Sciatic nerve (tissue), 2 donors: ENCODE measurements around the gene TYK2. TPM values are rescaled to one million over a fixed set of nuclear protein-coding genes. Genes with fewer than 3 reads are reported as not detected.
"Not testable (repeated sequence)": the region's sequence is repeated elsewhere in the genome, so short reads cannot be mapped to it uniquely, and the experiment has no call there.

Experiments
- ATAC-seq: fragments of 200-7000 bp; cut with Tn5 transposase; one replicate; pipeline ENCODE4 v1.9.1; 2020; ENCODE audit warnings: mild to moderate bottlenecking, moderate library complexity
- DNase-seq: peaks from one replicate; pipeline ENCODE4 v3.0.0-alpha.2; 2020; ENCODE audit warnings: low spot score
- intact Hi-C: fragments of 100-400 bp; cut with DNase I; formaldehyde crosslinking; loops from one replicate; pipeline ENCODE4 v1.14.2; 2022
- total RNA-seq: library from RNA; stranded (reverse); fragmentation: NEBNext Ultra II Directional; extraction: Animal tissue kit (Norgen Biotek cat#: 25700); gene quantifications from one replicate; pipeline ENCODE4 v1.2.1, GENCODE V29; 2021
- donor health status: DM: no; HTN: no; CAD: no.
- donor health status: DM: no; HTN: no; CAD: no.

Gene TYK2
- total RNA-seq, 1 donor from 2014 or later, result 128 TPM

GRCh38 chr19:10390652-10391286 is 10.4 kb upstream of the TYK2 start:
- ATAC-seq (peak; percentile 71), DNase-seq (peak; percentile 81)
- intact Hi-C loops, result loop anchor here (5.0 to 10.0 kb wide), 2 partner anchors 123 to 466 kb away; no protein-coding TSS in a partner anchor

GRCh38 chr19:10389863-10390262 is 9.5 kb upstream of the TYK2 start:
- no peak for ATAC-seq
- intact Hi-C loops, result loop anchor here (5.0 to 10.0 kb wide), 2 partner anchors 123 to 465 kb away; no protein-coding TSS in a partner anchor
- no peak for DNase-seq

DNA sequence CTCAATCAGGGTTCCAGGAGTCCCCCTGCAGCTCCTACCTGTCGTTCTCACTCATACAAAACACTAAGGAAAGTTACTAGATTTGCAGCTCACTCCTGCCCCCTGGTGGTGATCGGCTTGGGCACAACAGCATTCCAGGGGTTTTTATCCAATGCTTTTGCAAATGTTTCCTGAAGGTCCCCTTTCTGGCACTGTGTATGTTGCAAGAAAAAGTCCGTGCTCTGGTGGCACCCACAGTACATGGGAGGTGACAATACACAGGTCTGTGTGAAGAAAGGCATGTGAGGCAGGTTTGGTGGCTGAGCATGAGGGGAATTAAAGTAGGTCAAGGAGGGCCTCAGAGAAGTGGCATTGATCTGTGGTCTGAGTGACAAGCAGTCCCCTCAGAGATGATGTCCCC is 8.6 kb upstream of the TYK2 start:
- intact Hi-C loops, result no loop called here
- DNase-seq, result peak; percentile 95
- peak; percentile 81 for ATAC-seq

DNA sequence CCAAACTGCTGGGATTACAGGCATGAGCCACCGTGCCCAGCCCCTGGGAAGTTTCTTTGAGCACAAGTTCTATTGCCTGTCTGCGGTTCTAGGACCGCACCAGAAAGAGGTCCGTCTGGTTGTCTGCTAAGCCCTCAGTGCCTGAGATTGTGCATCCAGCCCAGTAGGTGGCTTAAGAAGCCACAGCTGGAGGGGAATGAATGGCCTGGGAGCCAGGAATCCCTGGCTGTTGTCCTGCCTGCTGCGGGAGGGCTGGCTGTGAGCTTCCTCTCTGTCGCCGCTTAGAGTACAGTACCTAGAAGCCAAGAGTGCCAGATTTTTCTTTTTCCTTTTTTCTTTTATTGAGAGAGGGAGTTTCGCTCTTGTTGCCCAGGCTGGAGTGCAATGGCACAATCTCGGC is 4.2 kb upstream of the TYK2 start:
- intact Hi-C loops, result no loop called here
- no peak for ATAC-seq
- no peak for DNase-seq

DNA sequence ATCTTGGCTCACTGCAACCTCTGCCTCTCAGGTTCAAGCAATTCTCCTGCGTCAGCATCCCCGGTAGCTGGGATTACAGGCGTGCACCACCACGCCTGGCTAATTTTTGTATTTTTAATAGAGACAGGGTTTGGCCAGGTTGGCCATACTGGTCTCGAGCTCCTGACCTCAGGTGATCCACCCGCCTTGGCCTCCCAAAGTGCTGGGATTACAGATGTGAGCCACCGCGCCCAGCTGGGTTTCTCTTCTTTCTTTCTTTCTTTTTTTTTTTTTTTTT is 2.8 kb upstream of the TYK2 start:
- ATAC-seq, intact Hi-C loops, DNase-seq: not testable (repeated sequence)

DNA sequence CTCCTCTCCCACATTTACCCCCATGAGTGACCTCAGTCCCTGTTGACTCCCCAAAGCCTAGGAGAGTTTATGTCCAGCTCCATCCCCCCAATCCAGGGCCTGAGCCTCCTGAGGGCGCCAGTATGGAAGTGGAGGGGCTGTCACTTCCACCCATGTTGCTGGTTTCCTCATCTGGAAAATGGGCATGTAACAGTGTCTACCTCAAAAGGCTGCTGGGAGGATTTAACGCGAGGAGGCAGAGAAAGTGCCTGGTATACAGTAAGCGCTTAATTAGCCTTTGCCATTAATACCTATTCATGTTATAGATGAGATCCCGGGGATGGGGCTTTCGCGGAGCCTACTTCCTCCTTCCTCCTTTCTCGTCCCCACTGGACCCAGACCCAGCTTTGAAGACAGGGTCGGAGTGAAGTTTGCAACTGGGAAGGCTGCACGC is 476 bp downstream of the TYK2 start:
- intact Hi-C loops, result no loop called here
- DNase-seq (no peak), ATAC-seq (no peak)

GRCh38 chr19:10378124-10378523 is 2.2 kb downstream of the TYK2 start:
- ATAC-seq, result no peak
- intact Hi-C loops, result no loop called here

GRCh38 chr19:10377140-10377640 is 3.2 kb downstream of the TYK2 start:
- ATAC-seq, DNase-seq, intact Hi-C loops: not testable (repeated sequence)

More at GRCh38 chr19:10378124-10378523, 2.2 kb downstream of the TYK2 start:
- DNase-seq, result no peak

GRCh38 chr19:10374931-10375330 is 5.4 kb downstream of the TYK2 start:
- ATAC-seq (no peak), DNase-seq (no peak)
- intact Hi-C loops, result no loop called here

- ATAC-seq (no peak), DNase-seq (no peak)
- intact Hi-C loops, result no loop called here
These were observed 7.7 kb downstream of the TYK2 start for GRCh38 chr19:10372690-10373089.

- DNase-seq, result no peak
- intact Hi-C loops, result no loop called here
- ATAC-seq, result no peak
These were observed 12.1 kb downstream of the TYK2 start for GRCh38 chr19:10368101-10368803.

GRCh38 chr19:10366950-10367512 is 13.3 kb downstream of the TYK2 start:
- intact Hi-C loops, ATAC-seq: not testable (repeated sequence)

GRCh38 chr19:10365518-10365917 is 14.9 kb downstream of the TYK2 start:
- intact Hi-C loops, result no loop called here
- DNase-seq (no peak), ATAC-seq (no peak)

More at GRCh38 chr19:10366950-10367512, 13.3 kb downstream of the TYK2 start:
- DNase-seq, result not testable (repeated sequence)

GRCh38 chr19:10364644-10365043 is 15.7 kb downstream of the TYK2 start:
- DNase-seq (no peak), ATAC-seq (no peak)
- intact Hi-C loops, result no loop called here

GRCh38 chr19:10363789-10364281 is 16.5 kb downstream of the TYK2 start:
- DNase-seq (no peak), ATAC-seq (no peak)
- intact Hi-C loops, result no loop called here

- ATAC-seq, result no peak
- DNase-seq, result no peak
- intact Hi-C loops, result no loop called here
These were observed 18.1 kb downstream of the TYK2 start for GRCh38 chr19:10362259-10362658.

- no peak for DNase-seq
- intact Hi-C loops, result no loop called here
- no peak for ATAC-seq
These were observed 18.8 kb downstream of the TYK2 start for GRCh38 chr19:10361569-10362011.

GRCh38 chr19:10356431-10356830 is 23.9 kb downstream of the TYK2 start:
- ATAC-seq (no peak), DNase-seq (no peak)
- intact Hi-C loops, result no loop called here

DNA sequence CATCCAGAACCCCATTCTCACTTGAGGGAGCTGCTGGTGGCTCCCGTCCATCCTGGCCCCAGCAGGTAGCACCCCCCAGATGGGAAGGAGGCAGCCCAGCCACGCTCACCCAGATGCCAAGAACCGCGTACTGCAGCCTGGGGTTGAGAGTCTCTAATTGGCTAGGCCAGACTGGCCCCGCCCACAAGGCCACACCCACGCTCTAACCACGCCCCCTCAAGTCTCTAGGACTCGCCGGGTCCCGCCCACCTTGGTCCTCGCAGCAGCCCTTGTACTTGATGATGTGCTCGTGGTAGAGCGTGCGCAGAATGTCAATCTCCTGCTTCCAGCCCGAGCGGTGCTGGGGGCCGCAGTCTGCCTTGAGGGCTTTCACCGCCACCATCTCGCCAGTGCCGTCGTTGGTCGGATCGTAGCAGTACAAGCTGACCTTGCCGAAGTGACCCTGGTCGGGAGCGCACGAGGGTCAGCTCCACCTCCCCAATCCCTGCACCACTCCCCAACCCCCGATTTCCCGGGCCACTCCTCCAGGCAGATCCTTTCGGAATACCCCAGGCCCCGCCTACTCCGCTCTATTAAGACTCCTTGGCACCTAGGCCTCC is 26.5 kb downstream of the TYK2 start:
- DNase-seq (peak; percentile 92), ATAC-seq (peak; percentile 86)
- intact Hi-C loops, result no loop called here
